SK-N-SH treated with all-trans-retinoic acid at 6 μM for 48 hours (cell line): ENCODE measurements around the gene FRMD4A.

Source experiments
- BACH2 ChIP-seq: fragments of 250-450 bp; sonication (Bioruptor Pico); IDR thresholded peaks from 2 replicates; pipeline ENCODE4 v1.9.0; 2021; ENCODE audit warnings: mild to moderate bottlenecking, borderline replicate concordance
- CREB5 ChIP-seq: fragments of 250-450 bp; sonication (Bioruptor Pico); IDR thresholded peaks from 2 replicates; pipeline ENCODE4 v1.5.1; 2020; ENCODE audit warnings: low read depth, mild to moderate bottlenecking, moderate library complexity
- ESRRG ChIP-seq: fragments of 250-450 bp; sonication (Bioruptor Pico); IDR thresholded peaks from 2 replicates; pipeline ENCODE4 v1.6.1; 2021; ENCODE audit warnings: mild to moderate bottlenecking
- ISL1 ChIP-seq: fragments of 250-450 bp; sonication (Bioruptor Pico); IDR thresholded peaks from 2 replicates; pipeline ENCODE4 v2.1.2; 2022; ENCODE audit warnings: mild to moderate bottlenecking, moderate library complexity
- PPARA ChIP-seq: fragments of 250-450 bp; sonication (Bioruptor Pico); IDR thresholded peaks from 2 replicates; pipeline ENCODE4 v1.5.0; 2020; ENCODE audit warnings: mild to moderate bottlenecking, borderline replicate concordance
- TSHZ2 ChIP-seq: fragments of 250-450 bp; sonication (Bioruptor Pico); IDR thresholded peaks from 2 replicates; pipeline ENCODE4 v1.5.0; 2020; ENCODE audit warnings: mild to moderate bottlenecking, moderate library complexity

- TF ChIP-seq ISL1 (CRISPR knock-in tag) (no peak), PPARA (CRISPR knock-in tag) (no peak), CREB5 (CRISPR knock-in tag) (no peak), TSHZ2 (CRISPR knock-in tag) (no peak), ESRRG (no peak), BACH2 (CRISPR knock-in tag) (no peak)
These were observed 696.5 kb downstream of the FRMD4A start for GRCh38 chr10:13634207-13634606.
